Measurements from ENCODE around the gene ADAMTS14. TPM values are rescaled to one million over a fixed set of nuclear protein-coding genes. Genes with fewer than 3 reads are reported as not detected.

Gene ADAMTS14
- total and polyA plus RNA-seq, 4 donors: 0.08 to 2.4 (median 0.37) TPM

DNA sequence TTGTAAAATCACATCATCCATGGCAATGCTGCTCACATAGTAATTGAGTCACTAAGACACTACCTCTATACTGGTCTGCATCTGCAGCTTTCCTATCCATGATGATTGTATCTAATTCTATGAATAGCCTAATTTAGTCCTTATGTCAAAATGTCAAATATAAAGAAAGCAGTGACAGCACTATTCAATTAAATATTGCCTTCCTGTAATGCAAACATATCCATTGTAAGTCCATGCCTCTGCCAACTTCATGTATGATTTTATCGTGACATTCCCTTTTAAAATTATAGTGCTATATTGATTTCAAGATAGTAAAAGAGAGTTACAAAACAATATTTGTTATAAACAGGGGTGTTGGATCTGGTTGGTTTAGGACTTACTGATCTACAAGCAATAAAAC, 138.7 kb downstream of the ADAMTS14 start:
- WGBS, 2 donors: 0 to 35% methylated on average over 1 of the region's 1 CpG
- Histone ChIP-seq H3K9me3 (ENCODE audit: control insufficient read depth, low read length) (no peaks in the 10 kb centered on the region), H3K27ac (ENCODE audit: low read depth in 1 of 2, low read length in 2 of 2) (no peak overlapping the region), H3K4me1 (ENCODE audit: control insufficient read depth in 1 of 2, insufficient read depth in 2 of 2, low read length in 2 of 2) (no peaks in the 10 kb centered on the region), H3K36me3 (ENCODE audit: control insufficient read depth in 1 of 2, insufficient read depth in 2 of 2, low read length in 1 of 2) (no peaks in the 10 kb centered on the region), H3K4me3 (ENCODE audit: low read length in 2 of 2) (no peak overlapping the region), H3K27me3 (ENCODE audit: control insufficient read depth in 1 of 2, insufficient read depth in 2 of 2, low read length in 1 of 2) (no peaks in the 10 kb centered on the region)
- DNase-seq: no peak
- intact Hi-C loops (cut with DNase I): no loop called here
- no peak for ATAC-seq (ENCODE audit: low FRiP score)

DNA sequence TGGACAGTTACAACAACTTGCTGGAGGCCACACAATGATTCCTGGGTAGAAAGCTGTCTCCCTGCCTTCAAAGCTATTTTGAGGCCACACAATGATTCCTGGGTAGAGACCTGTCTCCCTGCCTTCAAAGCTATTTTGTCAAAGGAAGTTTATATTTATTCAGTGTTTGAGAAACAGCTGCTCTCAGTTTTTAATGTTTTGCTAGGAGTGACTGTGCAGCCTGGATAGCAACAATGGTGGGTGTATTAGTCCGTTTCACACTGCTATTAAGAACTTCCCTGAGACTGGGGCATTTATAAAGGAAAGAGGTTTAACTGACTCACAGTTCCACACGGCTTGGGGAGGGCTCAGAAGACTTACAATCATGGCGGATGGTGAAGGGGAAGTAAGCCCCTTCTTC, 139.6 kb downstream of the ADAMTS14 start:
- H3K4me3 ChIP-seq (ENCODE audit: low read length in 2 of 2): no peak overlapping the region
- H3K36me3 ChIP-seq (ENCODE audit: control insufficient read depth in 1 of 2, insufficient read depth in 2 of 2, low read length in 1 of 2): no peaks in the 10 kb centered on the region
- no peaks in the 10 kb centered on the region for H3K27me3 ChIP-seq (ENCODE audit: control insufficient read depth in 1 of 2, insufficient read depth in 2 of 2, low read length in 1 of 2)
- ATAC-seq (ENCODE audit: low FRiP score) (no peak), DNase-seq (no peak)
- intact Hi-C loops (cut with DNase I): no loop called here
- H3K27ac ChIP-seq (ENCODE audit: low read depth in 1 of 2, low read length in 2 of 2): no peak overlapping the region
- no peaks in the 10 kb centered on the region for H3K4me1 ChIP-seq (ENCODE audit: control insufficient read depth in 1 of 2, insufficient read depth in 2 of 2, low read length in 2 of 2)
- H3K9me3 ChIP-seq (ENCODE audit: control insufficient read depth, low read length): no peaks in the 10 kb centered on the region
- 69 to 76% methylated on average over 3 of the region's 3 CpGs for whole genome bisulfite sequencing, 2 donors

Other genes starting within 250 kb of the ADAMTS14 start
- not detected for gene NODAL, start 230.8 kb upstream of the ADAMTS14 start, total RNA-seq
- gene NODAL, start 230.8 kb upstream of the ADAMTS14 start, polyA plus RNA-seq: under 1 TPM in 1 of 2 donors, not detected in 1; 0.13 TPM
- 10 to 100 TPM; 10.7 to 11.5 TPM for gene PALD1, start 193.7 kb upstream of the ADAMTS14 start, total RNA-seq
- gene PALD1, start 193.7 kb upstream of the ADAMTS14 start, polyA plus RNA-seq: 1 to 10 TPM; 3.9 to 5.7 TPM
- 1 to 10 TPM; 3.2 to 6.1 TPM for gene PRF1, start 69.8 kb upstream of the ADAMTS14 start, total RNA-seq
- 1 to 10 TPM; 1.3 to 6.1 TPM for gene PRF1, start 69.8 kb upstream of the ADAMTS14 start, polyA plus RNA-seq
- gene TBATA, start 112.9 kb downstream of the ADAMTS14 start, total RNA-seq: not detected
- not detected for gene TBATA, start 112.9 kb downstream of the ADAMTS14 start, polyA plus RNA-seq
- 10 to 100 TPM; 31.8 to 45.0 TPM for gene SGPL1, start 143.4 kb downstream of the ADAMTS14 start, total RNA-seq
- 1 to 10 TPM; 5.8 to 6.4 TPM for gene SGPL1, start 143.4 kb downstream of the ADAMTS14 start, polyA plus RNA-seq
- gene PCBD1, start 216.1 kb downstream of the ADAMTS14 start, total RNA-seq: 10 to 100 TPM; 46.0 to 49.1 TPM
- gene PCBD1, start 216.1 kb downstream of the ADAMTS14 start, polyA plus RNA-seq: 10 to 100 TPM; 65.7 to 84.3 TPM

All from aorta (tissue), 5 donors.